Measurements from ENCODE around the gene KIF3B. TPM values are rescaled to one million over a fixed set of nuclear protein-coding genes. Genes with fewer than 3 reads are reported as not detected.
"Not testable (repeated sequence)": the region's sequence is repeated elsewhere in the genome, so short reads cannot be mapped to it uniquely, and the experiment has no call there.

KIF3B gene
- total RNA-seq, 1 experiment from 2014 or later: 24.3 TPM

DNA sequence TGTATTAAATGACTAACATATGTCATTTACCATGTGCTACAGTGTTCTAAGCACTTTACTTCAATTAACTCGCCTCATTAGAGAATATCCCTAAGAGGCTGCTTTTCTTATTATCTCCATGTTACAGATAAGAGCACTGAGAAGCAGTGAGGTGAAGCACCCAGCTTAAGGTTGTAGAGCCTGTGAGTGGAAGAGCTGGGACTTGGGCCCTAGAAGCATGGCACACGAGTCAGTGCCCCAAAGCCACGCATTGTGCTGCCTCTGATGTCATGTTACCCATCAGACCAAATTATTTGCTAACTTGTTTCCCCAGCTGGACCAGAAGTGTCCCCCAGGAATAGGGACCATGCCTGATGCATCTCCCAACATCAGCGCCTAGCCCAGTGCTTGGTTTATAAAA lies 35.6 kb upstream of the KIF3B start:
- H3K4me1 ChIP-seq (ENCODE audit: insufficient read depth, low read length, poor library complexity, severe bottlenecking): no peaks in the 10 kb centered on the region
- H3K27ac ChIP-seq (ENCODE audit: low read depth, low read length, poor library complexity, severe bottlenecking): no peak overlapping the region
- no peaks in the 10 kb centered on the region for H3K27me3 ChIP-seq (replicated peaks; ENCODE audit: insufficient read depth, low read depth, low read length, poor library complexity)
- BruUV-seq (replicated peaks): no TSS peak
- intact Hi-C loops (cut with micrococcal nuclease; ENCODE audit: unreplicated experiment): no loop called here
- POLR2A ChIA-PET (ENCODE audit: low non-redundant PET): interaction anchor here (0.8 kb wide), 1 partner anchor 599 kb away, joined by 7 read pairs; no protein-coding TSS in a partner anchor
- no peaks in the 10 kb centered on the region for H3K9me3 ChIP-seq (ENCODE audit: low read depth, low read length, poor library complexity, severe bottlenecking)
- TF ChIP-seq, protein P1, sequence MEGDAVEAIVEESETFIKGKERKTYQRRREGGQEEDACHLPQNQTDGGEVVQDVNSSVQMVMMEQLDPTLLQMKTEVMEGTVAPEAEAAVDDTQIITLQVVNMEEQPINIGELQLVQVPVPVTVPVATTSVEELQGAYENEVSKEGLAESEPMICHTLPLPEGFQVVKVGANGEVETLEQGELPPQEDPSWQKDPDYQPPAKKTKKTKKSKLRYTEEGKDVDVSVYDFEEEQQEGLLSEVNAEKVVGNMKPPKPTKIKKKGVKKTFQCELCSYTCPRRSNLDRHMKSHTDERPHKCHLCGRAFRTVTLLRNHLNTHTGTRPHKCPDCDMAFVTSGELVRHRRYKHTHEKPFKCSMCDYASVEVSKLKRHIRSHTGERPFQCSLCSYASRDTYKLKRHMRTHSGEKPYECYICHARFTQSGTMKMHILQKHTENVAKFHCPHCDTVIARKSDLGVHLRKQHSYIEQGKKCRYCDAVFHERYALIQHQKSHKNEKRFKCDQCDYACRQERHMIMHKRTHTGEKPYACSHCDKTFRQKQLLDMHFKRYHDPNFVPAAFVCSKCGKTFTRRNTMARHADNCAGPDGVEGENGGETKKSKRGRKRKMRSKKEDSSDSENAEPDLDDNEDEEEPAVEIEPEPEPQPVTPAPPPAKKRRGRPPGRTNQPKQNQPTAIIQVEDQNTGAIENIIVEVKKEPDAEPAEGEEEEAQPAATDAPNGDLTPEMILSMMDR (conservative IDR thresholded peaks at IDR 0.05; ENCODE audit: low read depth, low read length): no peak
- no peak for TF ChIP-seq EZH2 (IDR thresholded peaks at IDR 0.05; ENCODE audit: borderline replicate concordance, low read depth, low read length, poor library complexity, severe bottlenecking)
- H3K36me3 ChIP-seq (ENCODE audit: insufficient read depth, low read length, poor library complexity, severe bottlenecking): no peaks in the 10 kb centered on the region
- CTCF ChIA-PET: no interaction called here
- DNase-seq (ENCODE audit: low spot score): no peak
- H3K4me3 ChIP-seq (ENCODE audit: low read depth, low read length, poor library complexity, severe bottlenecking): no peak overlapping the region

DNA sequence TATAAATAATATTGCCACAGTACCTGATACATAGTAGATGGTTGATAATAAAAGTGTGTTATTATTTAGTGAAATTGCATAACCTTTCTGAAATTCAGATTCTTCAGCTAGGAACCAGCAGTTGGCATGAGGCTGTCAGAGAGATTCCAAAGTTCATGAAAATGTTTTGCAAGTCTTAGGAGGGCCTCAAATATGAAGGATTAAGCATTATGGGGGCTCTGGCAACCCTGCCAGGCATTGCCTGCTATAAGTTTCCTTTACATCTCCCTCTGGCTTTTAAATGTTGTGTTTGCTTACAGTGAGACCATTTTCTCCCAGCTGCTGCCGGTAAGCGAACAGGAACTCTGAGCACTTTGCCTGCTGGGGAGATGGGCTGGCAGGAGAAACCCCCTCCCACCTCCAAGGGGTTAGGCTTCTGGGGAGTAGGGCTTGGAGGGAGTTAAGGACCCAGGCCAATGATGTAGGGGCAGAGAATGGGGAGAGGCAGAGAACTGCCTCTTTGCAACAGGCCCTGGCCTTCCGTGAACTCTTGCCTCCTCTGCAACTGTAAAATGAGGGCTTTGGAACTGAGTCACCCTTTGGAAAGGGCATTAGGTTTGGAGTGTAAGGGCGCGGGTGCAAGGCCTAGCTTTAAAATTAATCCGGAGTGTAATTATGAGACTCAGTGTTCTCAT lies 33.2 kb upstream of the KIF3B start:
- no TSS peak for BruUV-seq (replicated peaks)
- DNase-seq (ENCODE audit: low spot score): no peak
- Histone ChIP-seq H3K36me3 (ENCODE audit: insufficient read depth, low read length, poor library complexity, severe bottlenecking) (no peaks in the 10 kb centered on the region), H3K4me1 (ENCODE audit: insufficient read depth, low read length, poor library complexity, severe bottlenecking) (no peaks in the 10 kb centered on the region), H3K27ac (ENCODE audit: low read depth, low read length, poor library complexity, severe bottlenecking) (no peak overlapping the region), H3K9me3 (ENCODE audit: low read depth, low read length, poor library complexity, severe bottlenecking) (no peaks in the 10 kb centered on the region), H3K27me3 (replicated peaks; ENCODE audit: insufficient read depth, low read depth, low read length, poor library complexity) (no peaks in the 10 kb centered on the region), H3K4me3 (ENCODE audit: low read depth, low read length, poor library complexity, severe bottlenecking) (no peak overlapping the region)
- ChIA-PET CTCF (no interaction called here), POLR2A (ENCODE audit: low non-redundant PET) (no interaction called here)
- TF ChIP-seq, protein P1 (conservative IDR thresholded peaks at IDR 0.05; ENCODE audit: low read depth, low read length): no peak
- TF ChIP-seq EZH2 (IDR thresholded peaks at IDR 0.05; ENCODE audit: borderline replicate concordance, low read depth, low read length, poor library complexity, severe bottlenecking): no peak
- intact Hi-C loops (cut with micrococcal nuclease; ENCODE audit: unreplicated experiment): no loop called here

DNA sequence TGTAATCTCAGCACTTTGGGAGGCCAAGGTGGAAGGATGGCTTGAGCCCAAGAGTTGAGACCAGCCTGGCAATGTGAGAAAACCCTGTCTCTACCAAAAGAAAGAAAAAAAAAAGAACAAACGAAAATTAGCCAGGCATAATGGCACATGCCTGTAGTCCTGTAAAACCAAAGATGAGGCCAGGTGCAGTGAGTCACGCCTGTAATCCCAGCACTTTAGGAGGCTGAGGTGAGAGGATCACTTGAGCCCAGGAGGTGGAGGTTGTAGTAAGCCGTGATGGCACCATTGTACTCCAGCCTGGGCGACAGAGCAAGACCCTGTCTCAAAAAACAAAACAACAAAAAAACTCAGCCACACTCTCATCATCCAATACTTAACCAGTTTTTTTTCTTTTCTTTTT lies 32.5 kb upstream of the KIF3B start:
- POLR2A ChIA-PET (ENCODE audit: low non-redundant PET): no interaction called here
- H3K4me3 ChIP-seq (ENCODE audit: low read depth, low read length, poor library complexity, severe bottlenecking): no peak overlapping the region
- CTCF ChIA-PET: no interaction called here
- no peaks in the 10 kb centered on the region for H3K9me3 ChIP-seq (ENCODE audit: low read depth, low read length, poor library complexity, severe bottlenecking)
- no peak for DNase-seq (ENCODE audit: low spot score)
- H3K4me1 ChIP-seq (ENCODE audit: insufficient read depth, low read length, poor library complexity, severe bottlenecking): no peaks in the 10 kb centered on the region
- no peak for TF ChIP-seq EZH2 (IDR thresholded peaks at IDR 0.05; ENCODE audit: borderline replicate concordance, low read depth, low read length, poor library complexity, severe bottlenecking)
- TF ChIP-seq, protein P1 (conservative IDR thresholded peaks at IDR 0.05; ENCODE audit: low read depth, low read length): no peak
- no peaks in the 10 kb centered on the region for H3K27me3 ChIP-seq (replicated peaks; ENCODE audit: insufficient read depth, low read depth, low read length, poor library complexity)
- H3K36me3 ChIP-seq (ENCODE audit: insufficient read depth, low read length, poor library complexity, severe bottlenecking): no peaks in the 10 kb centered on the region
- no peak overlapping the region for H3K27ac ChIP-seq (ENCODE audit: low read depth, low read length, poor library complexity, severe bottlenecking)
- intact Hi-C loops (cut with micrococcal nuclease; ENCODE audit: unreplicated experiment): no loop called here
- BruUV-seq (replicated peaks): no TSS peak

DNA sequence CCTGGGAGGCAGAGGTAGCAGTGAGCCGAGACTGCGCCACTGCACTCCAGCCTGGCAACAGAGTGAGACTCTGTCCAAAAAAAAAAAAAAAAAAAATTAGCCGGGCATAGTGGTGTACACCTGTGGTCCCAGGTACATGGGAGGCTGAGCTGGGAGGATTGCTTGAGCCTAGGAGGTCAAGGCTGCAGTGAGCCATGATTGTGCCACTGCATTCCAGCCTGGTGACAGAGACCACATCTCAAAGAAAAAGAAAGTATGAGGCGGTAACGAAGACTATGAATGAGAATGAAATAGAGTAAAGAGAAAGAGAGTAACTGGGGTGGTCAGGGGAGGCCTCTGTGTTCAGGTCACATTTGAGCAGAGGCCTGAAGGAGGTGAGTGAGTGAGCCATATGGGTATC lies 31.2 kb upstream of the KIF3B start:
- H3K36me3 ChIP-seq (ENCODE audit: insufficient read depth, low read length, poor library complexity, severe bottlenecking); H3K4me1 ChIP-seq (ENCODE audit: insufficient read depth, low read length, poor library complexity, severe bottlenecking); H3K9me3 ChIP-seq (ENCODE audit: low read depth, low read length, poor library complexity, severe bottlenecking); DNase-seq (ENCODE audit: low spot score); H3K27ac ChIP-seq (ENCODE audit: low read depth, low read length, poor library complexity, severe bottlenecking); BruUV-seq (replicated peaks); H3K4me3 ChIP-seq (ENCODE audit: low read depth, low read length, poor library complexity, severe bottlenecking); H3K27me3 ChIP-seq (replicated peaks; ENCODE audit: insufficient read depth, low read depth, low read length, poor library complexity); intact Hi-C loops (cut with micrococcal nuclease; ENCODE audit: unreplicated experiment); POLR2A ChIA-PET (ENCODE audit: low non-redundant PET); CTCF ChIA-PET: not testable (repeated sequence)

Data from A673 (cell line).